Measurements from ENCODE around the gene GPX4.

Gene GPX4

GRCh38 chr19:1068009-1069001 is 35.5 kb upstream of the GPX4 start:
- DNase-seq (ENCODE audit: low spot score), result no peak

- DNase-seq (ENCODE audit: low spot score), result no peak
Measured at GRCh38 chr19:1069009-1069779, 34.6 kb upstream of the GPX4 start.

- DNase-seq (ENCODE audit: low spot score), result no peak
Measured at GRCh38 chr19:1070576-1070930, 33.2 kb upstream of the GPX4 start.

- no peak for DNase-seq (ENCODE audit: low spot score)
Measured at GRCh38 chr19:1070931-1071791, 32.6 kb upstream of the GPX4 start.

GRCh38 chr19:1072371-1073015 is 31.3 kb upstream of the GPX4 start:
- no peak for DNase-seq (ENCODE audit: low spot score)

- no peak for DNase-seq (ENCODE audit: low spot score)
Measured at GRCh38 chr19:1073063-1073955, 30.5 kb upstream of the GPX4 start.

GRCh38 chr19:1073956-1074517 is 29.8 kb upstream of the GPX4 start:
- no peak for DNase-seq (ENCODE audit: low spot score)

DNA sequence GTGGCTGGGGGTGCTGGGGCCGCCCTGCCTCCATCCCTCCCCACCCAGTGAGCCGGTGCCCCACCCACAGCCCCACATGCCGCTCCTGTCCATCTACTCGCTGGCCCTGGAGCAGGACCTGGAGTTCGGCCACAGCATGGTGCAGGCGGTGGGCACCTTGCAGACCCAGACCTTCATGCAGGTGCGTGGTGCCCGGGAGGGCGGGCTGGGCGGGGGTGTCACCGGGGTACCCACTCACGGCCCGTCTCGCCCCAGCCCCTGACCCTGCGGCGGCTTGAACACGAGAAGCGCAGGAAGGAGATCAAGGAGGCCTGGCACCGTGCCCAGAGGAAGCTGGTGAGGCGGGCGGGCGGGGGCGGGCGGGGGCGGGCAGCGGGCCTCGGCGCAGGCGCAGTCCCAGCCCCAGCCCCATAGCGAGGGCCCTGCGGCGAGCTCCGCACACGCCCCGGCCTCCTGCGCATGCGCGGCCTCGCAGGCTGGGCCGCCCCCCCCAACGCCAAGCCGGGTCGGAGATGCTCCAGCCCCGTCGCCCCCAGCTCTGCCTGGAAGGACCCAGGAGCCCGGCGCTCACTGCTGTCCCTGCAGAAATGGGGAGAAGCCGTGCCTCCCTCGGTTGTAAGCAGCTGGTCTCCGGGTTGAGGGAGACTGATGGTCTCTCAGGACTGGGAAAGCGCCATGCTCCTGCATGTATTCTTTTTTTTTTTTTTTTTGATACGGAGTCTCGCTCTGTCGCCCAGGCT is 29.1 kb upstream of the GPX4 start:
- DNase-seq (ENCODE audit: low spot score), result peak; percentile 82

DNA sequence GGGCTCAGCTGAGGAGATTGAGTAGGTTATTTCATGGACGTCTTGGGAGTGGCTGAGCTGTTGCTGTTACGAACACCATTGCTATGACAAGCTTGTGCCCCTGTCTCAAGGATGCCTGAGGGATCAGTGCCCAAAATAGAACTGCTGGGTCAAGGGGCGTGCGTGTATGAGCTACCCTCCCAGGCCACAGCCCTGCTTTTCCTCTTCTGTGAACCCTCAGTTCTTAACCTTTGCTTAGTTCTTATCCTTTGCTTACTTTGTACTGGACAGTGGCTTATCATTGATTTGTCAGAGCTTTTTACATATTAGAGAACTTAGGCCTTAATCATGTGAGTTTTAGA is 27.8 kb upstream of the GPX4 start:
- DNase-seq (ENCODE audit: low spot score), result no peak

GRCh38 chr19:1076951-1077350 is 26.8 kb upstream of the GPX4 start:
- DNase-seq (ENCODE audit: low spot score), result no peak

DNA sequence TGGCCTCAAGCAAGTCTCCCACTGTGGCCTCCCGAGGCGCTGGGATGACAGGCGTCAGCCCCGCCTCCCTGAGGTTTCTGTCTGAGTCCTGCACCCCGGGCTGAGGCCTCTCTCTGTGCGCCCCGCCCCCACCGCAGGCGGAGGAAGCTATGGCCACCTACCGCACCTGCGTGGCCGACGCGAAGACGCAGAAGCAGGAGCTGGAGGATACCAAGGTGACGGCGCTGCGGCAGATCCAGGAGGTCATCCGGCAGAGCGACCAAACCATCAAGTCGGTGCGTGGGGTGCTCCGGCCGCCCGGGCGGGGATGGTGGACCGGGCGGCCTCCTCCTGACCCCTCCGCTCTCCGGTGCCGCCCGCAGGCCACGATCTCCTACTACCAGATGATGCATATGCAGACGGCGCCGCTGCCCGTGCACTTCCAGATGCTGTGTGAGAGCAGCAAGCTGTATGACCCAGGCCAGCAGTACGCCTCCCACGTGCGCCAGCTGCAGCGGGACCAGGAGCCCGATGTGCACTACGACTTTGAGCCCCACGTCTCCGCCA is 24.2 kb upstream of the GPX4 start:
- DNase-seq (ENCODE audit: low spot score), result no peak

- DNase-seq (ENCODE audit: low spot score), result no peak
Measured at GRCh38 chr19:1080360-1081161, 23.2 kb upstream of the GPX4 start.

DNA sequence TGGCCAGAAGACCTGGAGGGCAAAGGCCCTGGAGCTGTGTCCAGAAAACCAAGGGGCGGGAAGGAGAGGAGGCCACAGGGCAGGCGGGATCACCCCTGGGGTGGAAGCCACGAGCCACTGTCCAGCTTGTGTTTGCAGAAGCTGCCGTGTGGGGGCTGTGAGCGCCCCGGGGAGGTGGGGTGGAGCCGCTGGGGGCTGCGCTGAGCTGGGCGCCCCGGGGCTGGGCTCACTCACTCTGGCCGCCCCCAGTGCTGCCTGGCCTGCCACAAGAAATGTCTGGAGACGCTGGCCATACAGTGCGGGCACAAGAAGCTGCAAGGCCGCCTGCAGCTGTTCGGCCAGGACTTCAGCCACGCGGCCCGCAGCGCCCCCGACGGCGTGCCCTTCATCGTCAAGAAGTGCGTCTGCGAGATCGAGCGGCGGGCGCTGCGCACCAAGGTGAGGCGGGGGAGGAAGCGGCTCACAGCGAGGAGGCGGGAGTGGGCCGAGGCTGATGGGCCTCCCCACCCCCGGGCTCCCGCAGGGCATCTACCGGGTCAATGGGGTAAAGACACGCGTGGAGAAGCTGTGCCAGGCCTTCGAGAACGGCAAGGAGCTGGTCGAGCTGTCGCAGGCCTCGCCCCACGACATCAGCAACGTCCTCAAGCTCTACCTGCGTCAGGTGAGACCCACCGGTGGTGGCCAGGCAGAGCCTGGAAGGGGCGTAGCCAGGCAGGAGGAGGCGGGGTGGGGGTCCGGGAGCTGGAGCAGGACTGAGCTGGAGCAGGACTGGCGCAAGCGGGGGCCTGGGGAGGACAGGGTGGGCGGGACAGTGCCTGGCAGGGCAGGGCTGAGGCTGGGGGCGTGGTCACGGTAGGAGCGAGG is 22.3 kb upstream of the GPX4 start:
- DNase-seq (ENCODE audit: low spot score), result no peak

- peak; percentile 76 for DNase-seq (ENCODE audit: low spot score)
Measured at GRCh38 chr19:1082165-1082927, 21.4 kb upstream of the GPX4 start.

DNA sequence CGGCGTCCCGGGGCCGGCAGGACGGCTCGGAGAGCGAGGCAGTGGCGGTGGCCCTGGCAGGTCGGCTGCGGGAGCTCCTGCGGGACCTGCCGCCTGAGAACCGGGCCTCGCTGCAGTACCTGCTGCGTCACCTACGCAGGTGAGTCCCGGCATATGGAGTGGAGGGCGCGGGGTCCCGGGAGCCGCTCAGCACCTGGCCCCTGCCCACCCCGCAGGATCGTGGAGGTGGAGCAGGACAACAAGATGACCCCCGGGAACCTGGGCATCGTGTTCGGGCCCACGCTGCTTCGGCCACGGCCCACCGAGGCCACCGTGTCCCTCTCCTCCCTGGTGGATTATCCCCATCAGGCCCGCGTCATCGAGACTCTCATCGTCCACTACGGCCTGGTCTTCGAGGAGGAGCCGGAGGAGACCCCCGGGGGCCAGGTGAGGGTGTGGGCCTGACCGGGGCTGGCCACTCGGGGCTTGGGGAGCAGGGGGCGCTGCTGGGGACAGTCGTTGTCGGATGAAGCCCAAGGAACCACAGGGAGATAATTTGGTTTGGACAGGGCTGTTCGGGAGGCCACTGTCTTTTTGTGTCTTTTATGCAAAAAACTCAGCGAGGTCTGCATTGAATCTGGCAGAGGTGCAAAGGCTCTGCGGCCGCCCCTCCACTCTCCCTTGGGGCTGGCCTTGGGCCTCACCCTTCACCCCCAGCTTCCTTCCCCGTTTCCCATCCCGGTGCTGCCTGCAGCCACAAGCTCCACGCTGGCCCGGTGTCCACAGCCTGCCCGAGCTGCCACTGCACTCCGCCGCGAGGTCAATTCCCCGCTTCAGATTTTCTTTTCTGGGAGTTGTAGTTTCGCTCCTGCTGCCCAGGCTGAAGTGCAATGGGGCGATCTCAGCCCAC is 20.6 kb upstream of the GPX4 start:
- DNase-seq (ENCODE audit: low spot score), result no peak
